GM19372 (cell line): Measurements from ENCODE around the gene TIMM8B.
A peak's percentile ranks its signal among the peaks of the same experiment; 100 is the strongest.
"Not testable (repeated sequence)": the region's sequence is repeated elsewhere in the genome, so short reads cannot be mapped to it uniquely, and the experiment has no call there.

ENCODE experiments used
- ATAC-seq: cut with Tn5 transposase; IDR thresholded peaks from one replicate; pipeline ENCODE4 v1.9.1; 2021; ENCODE audit warnings: mild to moderate bottlenecking, low read depth, moderate library complexity; ENCODE audit not compliant: unreplicated experiment

Gene TIMM8B

GRCh38 chr11:112086422-112087191, at the start of gene TIMM8B, which contains the start of gene SDHD:
TIMM8B (minus strand) TSS chr11:112086756; CDS start chr11:112086723, 33 bp downstream.
SDHD (plus strand) TSS chr11:112086873; CDS start chr11:112086908, 35 bp downstream.
- peak; percentile 85 for ATAC-seq

- ATAC-seq = no peak
These were observed 47.9 kb upstream of the TIMM8B start for GRCh38 chr11:112134473-112134872.

GRCh38 chr11:112132737-112133136, 46.2 kb upstream of the TIMM8B start:
- no peak for ATAC-seq

- ATAC-seq = no peak
These were observed 43.1 kb upstream of the TIMM8B start for GRCh38 chr11:112129656-112130055.

GRCh38 chr11:112128483-112129121, 42.0 kb upstream of the TIMM8B start:
- ATAC-seq = no peak

- ATAC-seq = no peak
These were observed 40.5 kb upstream of the TIMM8B start for GRCh38 chr11:112127056-112127455.

GRCh38 chr11:112123129-112123528, 36.6 kb upstream of the TIMM8B start:
- no peak for ATAC-seq

- ATAC-seq = no peak
These were observed 35.5 kb upstream of the TIMM8B start for GRCh38 chr11:112121981-112122615.

GRCh38 chr11:112118176-112118575, 31.6 kb upstream of the TIMM8B start:
- no peak for ATAC-seq

GRCh38 chr11:112115386-112115785, 28.8 kb upstream of the TIMM8B start:
- ATAC-seq = no peak

- no peak for ATAC-seq
These were observed 27.9 kb upstream of the TIMM8B start for GRCh38 chr11:112114460-112114859.

- no peak for ATAC-seq
These were observed 27.2 kb upstream of the TIMM8B start for GRCh38 chr11:112113539-112114457.

- no peak for ATAC-seq
These were observed 19.5 kb upstream of the TIMM8B start for GRCh38 chr11:112106070-112106469.

GRCh38 chr11:112103446-112103845, 16.9 kb upstream of the TIMM8B start:
- ATAC-seq = no peak

GRCh38 chr11:112100462-112100861, 13.9 kb upstream of the TIMM8B start:
- ATAC-seq = no peak

GRCh38 chr11:112097734-112098528, 11.4 kb upstream of the TIMM8B start:
- no peak for ATAC-seq

- ATAC-seq = no peak
These were observed 9.6 kb upstream of the TIMM8B start for GRCh38 chr11:112096194-112096593.

GRCh38 chr11:112095302-112095701, 8.7 kb upstream of the TIMM8B start:
- not testable (repeated sequence) for ATAC-seq

GRCh38 chr11:112087212-112087611, 656 bp upstream of the TIMM8B start:
- ATAC-seq = no peak
